HEK293T (cell line): ENCODE results near the gene ZBTB33.

ENCODE experiments used
- CTCF ChIA-PET: fragments of 350-600 bp; formaldehyde crosslinking; extraction: SDS; loops from one replicate; lab custom pipeline; 2021; ENCODE audit warnings: antibody characterized with exemption, inconsistent platforms; lab: Yijun Ruan, JAX
- POLR2A ChIA-PET: fragments of 350-600 bp; formaldehyde crosslinking; extraction: SDS; loops from one replicate; lab custom pipeline; 2020; ENCODE audit warnings: antibody characterized with exemption, inconsistent platforms; lab: Yijun Ruan, JAX
- DNase-seq: peaks from one replicate; pipeline ENCODE4 v3.0.0; 2012; ENCODE audit warnings: mixed read lengths; ENCODE audit errors: extremely low spot score
- ARNT ChIP-seq: fragments of 450-650 bp; IDR thresholded peaks from 2 replicates; pipeline ENCODE4 v1.6.1; 2017; ENCODE audit warnings: mild to moderate bottlenecking
- BHLHE40 ChIP-seq: fragments of 450-650 bp; IDR thresholded peaks from 2 replicates; pipeline ENCODE4 v1.6.1; 2016; ENCODE audit warnings: mild to moderate bottlenecking, moderate library complexity, borderline replicate concordance
- CTBP1 ChIP-seq: fragments of 450-650 bp; IDR thresholded peaks from 2 replicates; pipeline ENCODE4 v1.6.1; 2016; ENCODE audit warnings: borderline replicate concordance
- ELF4 ChIP-seq: fragments of 450-650 bp; IDR thresholded peaks from 2 replicates; pipeline ENCODE4 v1.6.1; 2017; ENCODE audit warnings: antibody characterized with exemption
- FOXA1 ChIP-seq: fragments of 450-650 bp; IDR thresholded peaks from 2 replicates; pipeline ENCODE4 v1.6.1; 2016; ENCODE audit warnings: mild to moderate bottlenecking
- FOXK2 ChIP-seq: fragments of 450-650 bp; IDR thresholded peaks from 2 replicates; pipeline ENCODE4 v1.6.1; 2016; ENCODE audit warnings: mild to moderate bottlenecking
- FOXM1 ChIP-seq: fragments of 450-650 bp; IDR thresholded peaks from 2 replicates; pipeline ENCODE4 v1.6.1; 2017; ENCODE audit warnings: mild to moderate bottlenecking, borderline replicate concordance
- HDGF ChIP-seq: fragments of 450-650 bp; IDR thresholded peaks from 2 replicates; pipeline ENCODE4 v1.6.1; 2017; ENCODE audit warnings: antibody characterized with exemption, borderline replicate concordance
- L3MBTL2 ChIP-seq: fragments of 450-650 bp; conservative IDR thresholded peaks from 2 replicates; pipeline ENCODE4 v1.6.1; 2016; ENCODE audit warnings: mild to moderate bottlenecking
- LEF1 ChIP-seq: fragments of 450-650 bp; IDR thresholded peaks from 2 replicates; pipeline ENCODE4 v1.6.1; 2017; ENCODE audit warnings: mild to moderate bottlenecking, borderline replicate concordance
- NFRKB ChIP-seq: fragments of 450-650 bp; IDR thresholded peaks from 2 replicates; pipeline ENCODE4 v1.6.1; 2016; ENCODE audit warnings: mild to moderate bottlenecking, moderate library complexity
- PKNOX1 ChIP-seq: fragments of 450-650 bp; IDR thresholded peaks from 2 replicates; pipeline ENCODE4 v1.6.1; 2016
- SP1 ChIP-seq: fragments of 450-650 bp; IDR thresholded peaks from 2 replicates; pipeline ENCODE4 v1.6.1; 2017
- SUZ12 ChIP-seq: fragments of 450-650 bp; IDR thresholded peaks from 2 replicates; pipeline ENCODE4 v1.6.1; 2016; ENCODE audit warnings: mild to moderate bottlenecking
- TARDBP ChIP-seq: fragments of 450-650 bp; IDR thresholded peaks from 2 replicates; pipeline ENCODE4 v1.6.1; 2016
- ZNF384 ChIP-seq: fragments of 450-650 bp; IDR thresholded peaks from 2 replicates; pipeline ENCODE4 v1.6.1; 2016

The ZBTB33 gene

DNA sequence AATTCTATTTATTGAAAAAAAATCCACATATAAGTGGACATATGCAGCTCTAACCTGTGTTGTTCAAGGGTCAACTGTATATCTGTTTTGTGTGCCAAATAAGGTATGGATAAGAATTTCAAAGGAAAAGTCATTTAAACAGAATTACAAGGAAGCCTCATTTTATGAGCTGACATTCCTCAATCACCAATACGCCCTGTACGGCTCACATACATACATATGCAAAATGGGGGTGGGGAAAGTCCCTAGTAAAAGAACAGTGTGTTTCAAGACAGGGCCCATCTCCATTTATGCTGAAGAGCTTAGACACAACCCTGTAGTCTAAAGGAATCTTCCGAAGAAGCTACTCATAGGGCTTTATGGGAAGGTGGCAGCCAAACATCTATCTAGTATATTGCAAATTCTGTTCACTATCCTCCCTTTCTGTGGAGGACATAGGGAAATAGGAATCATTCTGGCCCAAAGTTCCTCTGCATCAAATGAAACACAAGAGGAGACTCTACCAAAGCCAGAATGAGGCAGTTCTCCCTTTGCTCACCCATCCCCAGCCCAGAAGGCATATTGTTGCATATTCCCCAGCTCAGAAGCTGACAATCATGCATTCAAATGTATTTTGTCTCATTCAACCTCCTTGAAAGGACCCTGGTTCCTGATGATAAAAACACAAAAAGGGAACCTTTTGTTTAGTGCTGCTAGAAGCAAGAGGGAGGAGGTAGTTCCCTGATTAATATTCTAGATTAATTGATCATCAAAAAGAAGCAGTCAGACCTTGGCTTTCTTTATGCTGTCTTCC lies 13.7 kb upstream of the ZBTB33 start:
- POLR2A ChIA-PET, result no interaction called here
- no peak for TF ChIP-seq SUZ12
- TF ChIP-seq FOXK2, result no peak
- TF ChIP-seq FOXA1, result no peak
- TF ChIP-seq PKNOX1, result no peak
- TF ChIP-seq L3MBTL2, result no peak
- no peak for TF ChIP-seq TARDBP
- TF ChIP-seq ARNT, result no peak
- TF ChIP-seq ELF4, result no peak
- TF ChIP-seq NFRKB, result no peak
- TF ChIP-seq BHLHE40, result no peak
- TF ChIP-seq FOXM1, result no peak
- no peak for TF ChIP-seq SP1
- TF ChIP-seq CTBP1, result no peak
- no peak for TF ChIP-seq LEF1
- no peak for TF ChIP-seq HDGF
- TF ChIP-seq ZNF384, result no peak
- no peak for DNase-seq
- CTCF ChIA-PET, result no interaction called here

DNA sequence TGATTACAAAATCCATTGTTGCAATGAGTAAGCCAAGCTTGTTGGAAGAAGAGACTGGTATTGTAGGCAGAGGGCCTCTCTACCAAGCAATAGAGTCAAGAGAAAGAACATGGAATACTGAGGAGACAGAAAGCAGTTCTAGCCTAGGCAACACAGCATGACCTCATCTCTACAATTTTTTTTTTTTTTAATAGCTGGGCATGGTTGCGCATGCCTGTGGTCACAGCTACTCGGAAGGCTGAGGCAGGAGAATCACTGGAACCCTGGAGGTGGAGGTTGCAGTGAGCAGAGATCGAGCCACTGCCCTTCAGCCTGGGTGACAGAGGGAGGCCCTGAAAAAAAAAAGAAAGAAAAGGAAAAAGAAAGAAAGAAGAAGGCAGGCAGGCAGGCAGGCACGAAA lies 11.7 kb upstream of the ZBTB33 start:
- POLR2A ChIA-PET, result interaction anchor here (0.6 kb wide), 1 partner anchor 25 kb away, joined by 3 read pairs; no protein-coding TSS in a partner anchor
- CTCF ChIA-PET, result no interaction called here
- TF ChIP-seq ELF4, result no peak
- TF ChIP-seq SP1, result no peak
- DNase-seq, result no peak

DNA sequence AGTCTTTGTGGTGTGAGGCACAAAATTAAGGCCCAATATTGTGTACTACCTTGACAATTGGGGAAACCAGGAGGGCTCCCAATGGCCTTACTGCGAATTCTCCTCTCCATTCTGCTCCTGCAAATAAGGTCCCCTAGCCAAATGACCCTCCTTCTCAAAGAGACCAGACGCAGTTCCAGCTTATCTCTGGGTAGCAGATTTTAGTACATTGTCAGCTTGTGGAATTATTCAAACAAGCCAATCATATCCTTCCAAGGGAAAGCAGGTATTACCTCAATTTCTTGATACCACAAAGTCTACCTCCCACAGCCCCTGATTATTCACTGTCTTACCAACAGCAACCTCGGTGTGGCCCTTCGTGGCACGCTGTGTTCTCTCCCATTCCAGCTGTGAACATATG lies 7.8 kb upstream of the ZBTB33 start:
- POLR2A ChIA-PET, result no interaction called here
- CTCF ChIA-PET, result interaction anchor here (2.1 kb wide), 1 partner anchor 29 kb away, joined by 5 read pairs; no protein-coding TSS in a partner anchor
- TF ChIP-seq SUZ12, result no peak
- TF ChIP-seq LEF1, result no peak
- TF ChIP-seq ARNT, result no peak
- TF ChIP-seq BHLHE40, result no peak
- no peak for TF ChIP-seq SP1
- TF ChIP-seq ZNF384, result no peak
- TF ChIP-seq ELF4, result no peak
- TF ChIP-seq FOXM1, result no peak
- no peak for TF ChIP-seq L3MBTL2
- no peak for TF ChIP-seq CTBP1
- no peak for TF ChIP-seq TARDBP
- TF ChIP-seq FOXK2, result no peak
- no peak for DNase-seq

DNA sequence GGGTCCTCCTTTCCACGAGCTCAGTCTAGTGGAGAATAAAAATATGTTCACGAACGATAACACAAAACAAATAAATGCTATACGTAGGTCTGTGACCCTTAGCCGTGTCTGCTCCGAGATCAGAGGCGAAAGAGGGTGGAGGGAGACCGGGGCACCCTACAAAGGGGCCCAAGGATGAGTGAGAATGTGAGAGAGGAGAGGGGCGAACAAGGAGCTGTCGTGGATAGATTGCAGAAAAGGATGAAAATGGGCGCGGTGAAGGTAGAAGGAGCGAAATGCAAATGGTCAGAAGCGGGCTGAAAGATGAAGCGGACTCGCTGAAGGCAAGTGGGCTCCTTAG lies 6.2 kb upstream of the ZBTB33 start:
- TF ChIP-seq L3MBTL2 (no peak), TARDBP (no peak), LEF1 (no peak), NFRKB (no peak), PKNOX1 (no peak), SUZ12 (no peak), CTBP1 (no peak)
- no peak for DNase-seq
- CTCF ChIA-PET, result interaction anchor here (0.7 to 1.3 kb wide), 2 partner anchors 17 to 31 kb away, joined by 3 read pairs; no protein-coding TSS in a partner anchor

GRCh38 chrX:120244735-120245498 lies 5.7 kb upstream of the ZBTB33 start:
- POLR2A ChIA-PET, result no interaction called here
- TF ChIP-seq CTBP1 (peak; percentile 83), ELF4 (no peak), TARDBP (peak; percentile 15; the same call in 1 of the 2 replicates), ARNT (peak; percentile 46; the same call in 1 of the 2 replicates), FOXA1 (0 out of 2 replicates have a peak, but pooled peaks have one; percentile 6), PKNOX1 (no peak), NFRKB (peak; percentile 48; the same call in 1 of the 2 replicates), SP1 (no peak), ZNF384 (no peak), L3MBTL2 (peak; percentile 62), FOXM1 (peak; percentile 80; the same call in 1 of the 2 replicates), FOXK2 (peak; percentile 96), LEF1 (no peak), BHLHE40 (no peak), HDGF (no peak), SUZ12 (no peak)
- DNase-seq, result peak; percentile 72
- CTCF ChIA-PET, result interaction anchor here (1.3 kb wide), 1 partner anchor 16 kb away, joined by 3 read pairs; no protein-coding TSS in a partner anchor

More for the DNA sequence above, 6.2 kb upstream of the ZBTB33 start:
- POLR2A ChIA-PET, result no interaction called here
